GM12878 (cell line): ENCODE data around the gene METAP1. TPM values are rescaled to one million over a fixed set of nuclear protein-coding genes. Genes with fewer than 3 reads are reported as not detected.

ENCODE experiments used
- ATAC-seq: fragments of 200-7000 bp; cut with Tn5 transposase; 3 replicates; pipeline ENCODE4 v1.9.1; 2020; ENCODE audit warnings: mild to moderate bottlenecking, moderate library complexity
- BruUV-seq: library from RNA; stranded (reverse); fragments of 400-500 nt; replicated peaks from 2 replicates; lab custom pipeline; 2021; lab: Mats Ljungman, UMichigan
- CTCF ChIA-PET: fragments of 300-600 bp; sonication (Branson Sonifier 250); formaldehyde crosslinking; extraction: SDS; loops from one replicate; lab custom pipeline; 2021; ENCODE audit warnings: inconsistent platforms; lab: Yijun Ruan, JAX
- POLR2A ChIA-PET: fragments of 350-600 bp; formaldehyde crosslinking; extraction: SDS; loops from one replicate; lab custom pipeline; 2021; ENCODE audit warnings: inconsistent platforms; lab: Charles Lee
- RAD21 ChIA-PET: fragments of 300-600 bp; sonication (Branson Sonifier 250); formaldehyde crosslinking; loops from one replicate; lab custom pipeline; 2023; ENCODE audit warnings: antibody characterized with exemption; ENCODE audit not compliant: unreplicated experiment; lab: Charles Lee
- SMC1A ChIA-PET: fragments of 300-600 bp; sonication (Branson Sonifier 250); formaldehyde crosslinking; loops from one replicate; lab custom pipeline; 2023; ENCODE audit not compliant: unreplicated experiment, uncharacterized antibody; lab: Charles Lee
- DNase-seq: peaks from one replicate; pipeline ENCODE4 v3.0.0-alpha.2; 2011; ENCODE audit warnings: low read depth, low spot score
- FAIRE-seq: peaks from 3 replicates; lab custom pipeline; 2011; peaks lifted over from hg19 to GRCh38; lab: Jason Lieb, UNC
- H2AFZ ChIP-seq: 2 replicates; pipeline ENCODE4 v1.6.0; 2011; ENCODE audit warnings: low read depth, low read length, control low read depth; ENCODE audit not compliant: control insufficient read depth
- H3K27ac ChIP-seq: 2 replicates; pipeline ENCODE4 v1.5.1; 2011; ENCODE audit warnings: control low read depth; ENCODE audit not compliant: control insufficient read depth, insufficient read depth
- H3K27me3 ChIP-seq, 2 experiments: replicated peaks in 1 of 2; 2 replicates each; pipeline versions ENCODE4 v1.6.0 to v1.6.1; 2011; ENCODE audit warnings: low read length in 1 of 2; ENCODE audit not compliant: control insufficient read depth in 2 of 2, insufficient read depth in 2 of 2
- H3K36me3 ChIP-seq, 2 experiments: 2 replicates each; pipeline ENCODE4 v1.5.1; 2011; ENCODE audit warnings: low read length in 1 of 2; ENCODE audit not compliant: control insufficient read depth in 2 of 2, insufficient read depth in 2 of 2
- H3K4me1 ChIP-seq: 2 replicates; pipeline ENCODE4 v1.6.1; 2011; ENCODE audit warnings: mild to moderate bottlenecking, low read length, moderate library complexity, mixed read lengths; ENCODE audit not compliant: control insufficient read depth, insufficient read depth
- H3K4me2 ChIP-seq: 2 replicates; pipeline ENCODE4 v1.6.0; 2011; ENCODE audit warnings: control low read depth; ENCODE audit not compliant: control insufficient read depth, insufficient read depth
- H3K4me3 ChIP-seq: fragments of 200-600 bp; sonication (generic); 2 replicates; pipeline ENCODE4 v1.5.1; 2016
- H3K79me2 ChIP-seq: 2 replicates; pipeline ENCODE4 v1.6.0; 2011; ENCODE audit warnings: low read length; ENCODE audit not compliant: control insufficient read depth, insufficient read depth
- H3K9ac ChIP-seq: 2 replicates; pipeline ENCODE4 v1.8.0; 2011; ENCODE audit warnings: low read length, control low read depth, mixed read lengths; ENCODE audit not compliant: control insufficient read depth, insufficient read depth
- H3K9me3 ChIP-seq: replicated peaks from 3 replicates; pipeline ENCODE4 v1.5.1; 2011; ENCODE audit warnings: mild to moderate bottlenecking, low read length; ENCODE audit not compliant: control insufficient read depth, insufficient read depth
- H4K20me1 ChIP-seq: 2 replicates; pipeline ENCODE4 v1.6.0; 2011; ENCODE audit not compliant: control insufficient read depth, insufficient read depth
- BHLHE40 ChIP-seq, 2 experiments: fragments of 450-650 bp in 1 of 2; IDR thresholded peaks; 2 replicates each; pipeline ENCODE4 v1.6.1; 2011 to 2017; ENCODE audit warnings: low read depth in 2 of 2, borderline replicate concordance in 1 of 2, improper control_type of control experiment in 1 of 2, low read length in 1 of 2, mild to moderate bottlenecking in 1 of 2
- CHD1 ChIP-seq: IDR thresholded peaks from 2 replicates; pipeline ENCODE4 v1.6.1; 2012; ENCODE audit warnings: low read depth, low read length, improper control_type of control experiment
- FOXK2 ChIP-seq: fragments of 450-650 bp; IDR thresholded peaks from 2 replicates; pipeline ENCODE4 v1.6.1; 2017; ENCODE audit warnings: mild to moderate bottlenecking, moderate library complexity
- FOXM1 ChIP-seq: IDR thresholded peaks from 2 replicates; pipeline ENCODE4 v1.6.1; 2012; ENCODE audit warnings: low read depth, mild to moderate bottlenecking, inconsistent platforms, low read length, moderate library complexity
- HCFC1 ChIP-seq: fragments of 150-350 bp; IDR thresholded peaks from 2 replicates; pipeline ENCODE4 v1.6.1; 2014; ENCODE audit warnings: low read length
- JUNB ChIP-seq: IDR thresholded peaks from 2 replicates; pipeline ENCODE4 v1.6.1; 2016; ENCODE audit warnings: antibody characterized with exemption, mild to moderate bottlenecking
- MEF2B ChIP-seq: fragments of 450-650 bp; IDR thresholded peaks from 2 replicates; pipeline ENCODE4 v1.6.1; 2018; ENCODE audit warnings: mild to moderate bottlenecking, moderate library complexity; ENCODE audit not compliant: partially characterized antibody, poor library complexity, severe bottlenecking
- MTA2 ChIP-seq: fragments of 450-650 bp; IDR thresholded peaks from 2 replicates; pipeline ENCODE4 v1.6.1; 2016; ENCODE audit warnings: low read depth, mild to moderate bottlenecking, moderate library complexity
- MTA3 ChIP-seq: IDR thresholded peaks from 2 replicates; pipeline ENCODE4 v1.6.1; 2012; ENCODE audit warnings: low read length, inconsistent platforms, borderline replicate concordance
- NFXL1 ChIP-seq: fragments of 450-650 bp; IDR thresholded peaks from 2 replicates; pipeline ENCODE4 v1.6.1; 2017; ENCODE audit warnings: antibody characterized with exemption, mild to moderate bottlenecking, borderline replicate concordance
- NR2F1 ChIP-seq: fragments of 450-650 bp; conservative IDR thresholded peaks from 2 replicates; pipeline ENCODE4 v1.6.1; 2017; ENCODE audit warnings: mild to moderate bottlenecking
- RAD51 ChIP-seq: fragments of 450-650 bp; IDR thresholded peaks from 2 replicates; pipeline ENCODE4 v1.6.1; 2016; ENCODE audit warnings: moderate library complexity, mild to moderate bottlenecking, inconsistent platforms
- RFX5 ChIP-seq: IDR thresholded peaks from 2 replicates; pipeline ENCODE4 v1.6.1; 2011; ENCODE audit warnings: low read depth, low read length, improper control_type of control experiment
- STAT1 ChIP-seq: fragments of 450-650 bp; conservative IDR thresholded peaks from 2 replicates; pipeline ENCODE4 v1.6.1; 2014; ENCODE audit warnings: antibody characterized with exemption, mild to moderate bottlenecking
- ZNF207 ChIP-seq: fragments of 450-650 bp; IDR thresholded peaks from 2 replicates; pipeline ENCODE4 v1.6.1; 2014; ENCODE audit warnings: antibody characterized with exemption, mild to moderate bottlenecking, borderline replicate concordance
- ZNF24 ChIP-seq: fragments of 450-650 bp; IDR thresholded peaks from 2 replicates; pipeline ENCODE4 v1.6.1; 2017; ENCODE audit warnings: antibody characterized with exemption, mild to moderate bottlenecking
- WGBS: methylation state at CpG from one replicate; pipeline ENCODE4 v1.1.6; 2016; ENCODE audit warnings: low lambda C conversion rate; ENCODE audit not compliant: insufficient replicate concordance, insufficient coverage; ENCODE audit errors: missing lambda C conversion rate; 5-methylcytosine and 5-hydroxymethylcytosine counted together
- in situ Hi-C: fragments of 300-500 bp; cut with MboI; formaldehyde crosslinking; loops from 9 replicates; pipeline ENCODE4 v1.14.3; 2018; ENCODE audit warnings: mixed read lengths
- intact Hi-C: fragments of 100-400 bp; cut with micrococcal nuclease; formaldehyde crosslinking; loops from one replicate; pipeline ENCODE4 v1.14.2; 2022; ENCODE audit not compliant: unreplicated experiment
- polyA plus RNA-seq, 11 experiments: library from polyadenylated mRNA; depleted of rRNA in 4 of 11; unstranded in 6 of 11; stranded (reverse) in 5 of 11; fragments of >200 nt; fragmentation: Nextera tagmentation in 4 of 11; fragmentation: Illumina TruSeq in 1 of 11; extraction: Ambion mirVana in 4 of 11; extraction: Trizol in 1 of 11; gene quantifications; 1 replicate in 1 of 11; 2 replicates in 10 of 11; pipeline versions ENCODE4 v1.2.1 to v1.2.3, GENCODE V29; 2011 to 2016; ENCODE audit warnings: inconsistent platforms in 2 of 11, missing spikeins in 2 of 11, low read depth in 1 of 11
- total RNA-seq, 4 experiments: library from RNA; depleted of rRNA in 3 of 4; stranded (reverse); fragments of >200 nt in 3 of 4; fragmentation: Illumina TruSeq in 1 of 4; extraction: Trizol in 1 of 4; gene quantifications; 2 replicates each; pipeline versions ENCODE4 v1.2.1 to v1.2.3, GENCODE V29; 2013 to 2021
- TF ChIP-seq, protein P1 (sequence below): IDR thresholded peaks from 2 replicates; pipeline ENCODE4 v1.6.1; 2011; ENCODE audit warnings: borderline replicate concordance, low read depth, mild to moderate bottlenecking, moderate library complexity, low read length; ENCODE audit not compliant: insufficient read depth, poor library complexity, severe bottlenecking

The METAP1 gene
- total and polyA plus RNA-seq, 10 of the 15 experiments (the other 5 are each of a cell fraction or from before 2014, with no cell fraction given) = 22.7 to 71.4 (median 45.1) TPM

DNA sequence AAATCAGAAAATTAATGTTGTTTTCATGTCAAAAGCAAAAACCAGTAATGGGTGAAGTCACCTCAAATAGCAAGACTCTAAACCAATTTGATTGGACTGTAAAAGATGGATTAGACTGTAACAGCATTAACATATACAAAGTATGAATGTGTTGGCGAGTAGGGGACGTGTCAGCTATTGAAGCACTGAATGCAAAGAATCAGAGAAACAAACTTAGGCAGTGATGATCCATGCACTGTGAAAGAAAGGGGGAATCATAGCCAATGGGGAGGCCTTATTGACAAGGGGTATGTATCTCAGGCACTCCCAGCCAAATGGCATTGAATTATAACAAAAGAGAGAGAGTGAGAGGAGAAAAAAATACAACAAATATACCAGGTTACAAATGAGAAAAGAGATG, 36.1 kb upstream of the METAP1 start:
- Histone ChIP-seq H4K20me1 (no peaks in the 10 kb centered on the region), H3K36me3 (no peaks in the 10 kb centered on the region), H3K4me3 (no peak overlapping the region), H3K79me2 (no peaks in the 10 kb centered on the region), H3K27ac (no peak overlapping the region), H3K27me3 (no peaks in the 10 kb centered on the region; a peak in 2 of 4 replicates), H3K9ac (no peak overlapping the region), H3K4me2 (no peak overlapping the region), H2AFZ (no peak overlapping the region), H3K4me1 (no peaks in the 10 kb centered on the region), H3K9me3 (no peaks in the 10 kb centered on the region)
- RAD21 ChIA-PET = no interaction called here
- intact Hi-C loops = no loop called here
- no peak for FAIRE-seq
- 62% methylated on average over 2 of the region's 2 CpGs for WGBS
- ATAC-seq = no peak
- in situ Hi-C loops = no loop called here
- no peak for TF ChIP-seq STAT1
- TF ChIP-seq MEF2B = no peak
- no peak for TF ChIP-seq MTA2
- no peak for TF ChIP-seq ZNF24
- TF ChIP-seq NR2F1 = no peak
- TF ChIP-seq HCFC1 = no peak
- TF ChIP-seq MTA3 = no peak
- POLR2A ChIA-PET = no interaction called here
- DNase-seq = no peak
- BruUV-seq = no TSS peak
- CTCF ChIA-PET = no interaction called here
- SMC1A ChIA-PET = no interaction called here

DNA sequence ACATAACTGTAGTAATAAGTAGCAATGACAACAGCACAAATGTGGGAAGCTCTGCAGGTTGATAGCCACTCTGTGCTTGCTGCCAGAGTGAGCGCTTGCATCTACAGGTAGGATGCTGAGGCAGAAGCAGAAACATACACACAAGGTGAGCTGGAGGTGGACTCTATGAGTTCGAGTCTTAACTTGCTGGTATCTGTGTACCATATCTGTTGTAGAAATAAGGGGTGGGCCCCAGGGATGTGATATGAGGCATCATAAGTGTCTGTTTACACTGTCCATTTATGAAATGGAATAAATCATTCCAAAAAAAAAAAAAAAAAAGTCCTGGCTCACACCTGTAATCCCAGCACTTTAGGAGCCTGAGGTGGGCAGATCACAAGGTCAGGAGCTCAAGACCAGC, 33.8 kb upstream of the METAP1 start:
- Histone ChIP-seq H4K20me1 (no peaks in the 10 kb centered on the region), H3K9me3 (no peaks in the 10 kb centered on the region), H3K4me2 (no peak overlapping the region), H3K79me2 (no peaks in the 10 kb centered on the region), H3K27ac (no peak overlapping the region), H2AFZ (no peak overlapping the region), H3K27me3 (no peaks in the 10 kb centered on the region; a peak in 2 of 4 replicates), H3K4me3 (no peak overlapping the region), H3K36me3 (no peaks in the 10 kb centered on the region), H3K4me1 (no peaks in the 10 kb centered on the region), H3K9ac (no peak overlapping the region)
- FAIRE-seq (no peak), DNase-seq (no peak), ATAC-seq (no peak)
- CTCF ChIA-PET = interaction anchor here (0.6 kb wide), 1 partner anchor 1146 kb away, joined by 3 read pairs; no protein-coding TSS in a partner anchor
- SMC1A ChIA-PET = no interaction called here
- intact Hi-C loops (no loop called here), in situ Hi-C loops (no loop called here)
- RAD21 ChIA-PET = no interaction called here
- BruUV-seq = no TSS peak
- POLR2A ChIA-PET = no interaction called here
- 50% methylated on average over 2 of the region's 2 CpGs for WGBS
- TF ChIP-seq MEF2B = no peak
- no peak for TF ChIP-seq FOXK2
- TF ChIP-seq NFXL1 = no peak
- TF ChIP-seq HCFC1 = no peak
- no peak for TF ChIP-seq ZNF207
- TF ChIP-seq RAD51 = no peak
- TF ChIP-seq RFX5 = no peak
- TF ChIP-seq, protein P1, sequence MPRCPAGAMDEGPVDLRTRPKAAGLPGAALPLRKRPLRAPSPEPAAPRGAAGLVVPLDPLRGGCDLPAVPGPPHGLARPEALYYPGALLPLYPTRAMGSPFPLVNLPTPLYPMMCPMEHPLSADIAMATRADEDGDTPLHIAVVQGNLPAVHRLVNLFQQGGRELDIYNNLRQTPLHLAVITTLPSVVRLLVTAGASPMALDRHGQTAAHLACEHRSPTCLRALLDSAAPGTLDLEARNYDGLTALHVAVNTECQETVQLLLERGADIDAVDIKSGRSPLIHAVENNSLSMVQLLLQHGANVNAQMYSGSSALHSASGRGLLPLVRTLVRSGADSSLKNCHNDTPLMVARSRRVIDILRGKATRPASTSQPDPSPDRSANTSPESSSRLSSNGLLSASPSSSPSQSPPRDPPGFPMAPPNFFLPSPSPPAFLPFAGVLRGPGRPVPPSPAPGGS = no peak
- TF ChIP-seq CHD1 = no peak
- no peak for TF ChIP-seq BHLHE40 (IDR thresholded peaks at IDR 0.05; ENCODE audit: borderline replicate concordance in 1 of 2, low read depth in 2 of 2, low read length in 1 of 2)
- TF ChIP-seq FOXM1 = no peak
- no peak for TF ChIP-seq JUNB
